HepG2 (cell line): Measurements from ENCODE around the gene KIF22. TPM values are rescaled to one million over a fixed set of nuclear protein-coding genes. Genes with fewer than 3 reads are reported as not detected.

Experiments
- CEBPB ChIP-seq: IDR thresholded peaks from 2 replicates; pipeline ENCODE4 v1.6.1; 2011; ENCODE audit warnings: low read depth, low read length, improper control_type of control experiment, borderline replicate concordance
- GABPA ChIP-seq, 2 experiments: IDR thresholded peaks; 2 replicates each; pipeline ENCODE4 v1.6.1; 2011 to 2016; ENCODE audit warnings: low read depth in 2 of 2, low read length in 1 of 2, missing biosample characterization in 1 of 2, missing genetic modification characterization in 1 of 2
- IKZF4 ChIP-seq: sonication (generic); formaldehyde crosslinking; IDR thresholded peaks from 2 replicates; pipeline ENCODE4 v1.5.1; 2020; ENCODE audit warnings: borderline replicate concordance, mild to moderate bottlenecking, low read depth, missing genetic modification reagents; ENCODE audit errors: not compliant biosample characterization
- KAT2B ChIP-seq: fragments of 150-350 bp; IDR thresholded peaks from 2 replicates; pipeline ENCODE4 v1.6.1; 2014; ENCODE audit warnings: low read depth, low read length, borderline replicate concordance
- MAZ ChIP-seq, 2 experiments: sonication (generic) in 1 of 2; formaldehyde crosslinking in 1 of 2; IDR thresholded peaks; 2 replicates each; pipeline versions ENCODE4 v1.5.0 to v1.6.1; 2012 to 2020; ENCODE audit warnings: low read depth in 2 of 2, mild to moderate bottlenecking in 2 of 2, borderline replicate concordance in 1 of 2, improper control_type of control experiment in 1 of 2, low read length in 1 of 2, missing genetic modification reagents in 1 of 2, moderate library complexity in 1 of 2
- SRSF9 ChIP-seq: fragments of 200-400 bp; formaldehyde crosslinking; IDR thresholded peaks from 2 replicates; pipeline ENCODE4 v1.6.1; 2018; ENCODE audit warnings: borderline replicate concordance, mild to moderate bottlenecking, low read depth, low read length; ENCODE audit not compliant: insufficient read depth, poor library complexity, severe bottlenecking
- TGIF2 ChIP-seq: IDR thresholded peaks from 2 replicates; pipeline ENCODE4 v1.6.1; 2016; ENCODE audit warnings: control low read depth, missing compliant biosample characterization
- YY1 ChIP-seq: IDR thresholded peaks from 2 replicates; pipeline ENCODE4 v1.6.1; 2011; ENCODE audit warnings: low read length, low read depth, moderate library complexity, mild to moderate bottlenecking; ENCODE audit not compliant: insufficient read depth, insufficient replicate concordance
- ZNF180 ChIP-seq: sonication (generic); formaldehyde crosslinking; IDR thresholded peaks from 2 replicates; pipeline ENCODE4 v1.4.0; 2020; ENCODE audit warnings: low read depth, missing genetic modification reagents, borderline replicate concordance
- ZNF441 ChIP-seq: sonication (generic); formaldehyde crosslinking; IDR thresholded peaks from 2 replicates; pipeline ENCODE4 v1.7.0; 2021; ENCODE audit warnings: missing genetic modification reagents, borderline replicate concordance
- ZNF549 ChIP-seq: sonication (generic); formaldehyde crosslinking; IDR thresholded peaks from 2 replicates; pipeline ENCODE4 v1.5.0; 2020; ENCODE audit warnings: missing genetic modification reagents
- ZNF552 ChIP-seq: sonication (generic); formaldehyde crosslinking; IDR thresholded peaks from 2 replicates; pipeline ENCODE4 v1.9.0; 2022; ENCODE audit warnings: missing genetic modification reagents, mild to moderate bottlenecking, borderline replicate concordance
- ZNF737 ChIP-seq: sonication (generic); formaldehyde crosslinking; IDR thresholded peaks from 2 replicates; pipeline ENCODE4 v1.5.0; 2020; ENCODE audit warnings: missing genetic modification reagents, mild to moderate bottlenecking, borderline replicate concordance
- ZNF878 ChIP-seq: sonication (generic); formaldehyde crosslinking; IDR thresholded peaks from 2 replicates; pipeline ENCODE4 v1.8.1; 2023; ENCODE audit warnings: mild to moderate bottlenecking, missing genetic modification reagents, moderate library complexity
- polyA plus RNA-seq, 8 experiments: library from polyadenylated mRNA; depleted of rRNA in 3 of 8; stranded (reverse) in 7 of 8; unstranded in 1 of 8; fragments of >200 nt; fragmentation: Illumina TruSeq in 4 of 8; extraction: Trizol in 4 of 8; gene quantifications; 2 replicates each; pipeline versions ENCODE4 v1.2.1 to v1.2.3, GENCODE V29; 2011 to 2016; ENCODE audit warnings: low read depth in 4 of 8, missing spikeins in 1 of 8, mixed read lengths in 1 of 8; ENCODE audit not compliant: insufficient read depth in 1 of 8
- total RNA-seq, 5 experiments: library from RNA; depleted of rRNA; stranded (reverse); fragments of >200 nt; fragmentation: Illumina TruSeq; extraction: Trizol; gene quantifications; 2 replicates each; pipeline ENCODE4 v1.2.3, GENCODE V29; 2016; ENCODE audit warnings: low read depth in 1 of 5
- TF ChIP-seq, protein P1 (sequence below): sonication (generic); formaldehyde crosslinking; IDR thresholded peaks from 2 replicates; pipeline ENCODE4 v1.5.1; 2020; ENCODE audit warnings: mild to moderate bottlenecking, moderate library complexity, missing genetic modification reagents
- TF ChIP-seq, protein P2 (sequence below): sonication (generic); formaldehyde crosslinking; conservative IDR thresholded peaks from 2 replicates; pipeline ENCODE4 v1.8.0; 2022; ENCODE audit warnings: mild to moderate bottlenecking, moderate library complexity, missing genetic modification reagents
- TF ChIP-seq, protein P3 (sequence below): sonication (generic); formaldehyde crosslinking; IDR thresholded peaks from 2 replicates; pipeline ENCODE4 v1.4.0; 2020; ENCODE audit warnings: missing genetic modification reagents
- TF ChIP-seq, protein P4 (sequence below): sonication (generic); formaldehyde crosslinking; IDR thresholded peaks from 2 replicates; pipeline ENCODE4 v1.8.0; 2022; ENCODE audit warnings: mild to moderate bottlenecking, missing genetic modification reagents, moderate library complexity
- TF ChIP-seq, protein P5 (sequence below): sonication (generic); formaldehyde crosslinking; IDR thresholded peaks from 2 replicates; pipeline ENCODE4 v1.9.0; 2021; ENCODE audit warnings: missing genetic modification reagents, mild to moderate bottlenecking, borderline replicate concordance

Gene KIF22
- total and polyA plus RNA-seq, 2 of the 13 experiments (the other 11 are each of a cell fraction or from before 2014, with no cell fraction given), result 95.8 to 118 TPM

DNA sequence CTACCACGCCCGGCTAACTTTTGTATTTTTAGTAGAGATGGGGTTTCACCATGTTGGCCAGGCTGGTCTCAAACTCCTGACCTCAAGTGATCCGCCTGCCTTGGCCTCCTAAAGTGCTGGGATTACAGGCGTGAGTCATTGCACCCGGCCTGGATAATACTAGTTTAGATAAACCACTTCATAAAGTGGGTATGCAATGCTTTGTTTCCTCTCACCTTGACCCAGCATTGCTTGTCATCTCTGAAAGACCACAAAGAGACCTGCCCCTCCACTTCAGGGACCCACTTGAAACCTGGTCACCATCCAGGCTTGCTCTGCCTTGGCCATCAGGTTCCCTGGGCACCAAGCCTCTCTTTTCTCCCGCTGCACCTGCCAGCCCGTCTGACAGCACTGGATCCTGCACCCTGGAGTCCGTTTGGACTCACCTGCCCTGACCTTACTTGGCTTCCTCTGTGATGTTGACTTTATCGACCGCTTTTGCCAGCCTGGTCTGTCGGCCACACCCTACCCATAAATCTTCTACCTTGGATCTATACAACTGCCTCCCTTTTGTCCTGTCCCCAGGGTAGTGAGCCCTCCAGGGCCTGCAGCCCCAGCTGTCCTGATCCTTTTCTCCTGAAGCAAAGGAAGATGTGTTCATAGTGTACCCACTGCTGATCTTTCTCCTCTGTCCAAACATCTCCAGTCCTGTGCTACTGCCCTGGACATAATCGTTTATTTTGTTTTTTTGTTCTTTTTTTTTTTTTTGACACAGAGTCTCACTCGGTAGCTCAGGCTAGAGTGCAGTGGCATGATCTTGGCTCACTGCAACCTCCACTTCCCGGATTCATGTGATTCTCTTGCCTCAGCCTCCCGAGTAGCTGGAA is 25.2 kb upstream of the KIF22 start (continued):
- TF ChIP-seq, protein P1, sequence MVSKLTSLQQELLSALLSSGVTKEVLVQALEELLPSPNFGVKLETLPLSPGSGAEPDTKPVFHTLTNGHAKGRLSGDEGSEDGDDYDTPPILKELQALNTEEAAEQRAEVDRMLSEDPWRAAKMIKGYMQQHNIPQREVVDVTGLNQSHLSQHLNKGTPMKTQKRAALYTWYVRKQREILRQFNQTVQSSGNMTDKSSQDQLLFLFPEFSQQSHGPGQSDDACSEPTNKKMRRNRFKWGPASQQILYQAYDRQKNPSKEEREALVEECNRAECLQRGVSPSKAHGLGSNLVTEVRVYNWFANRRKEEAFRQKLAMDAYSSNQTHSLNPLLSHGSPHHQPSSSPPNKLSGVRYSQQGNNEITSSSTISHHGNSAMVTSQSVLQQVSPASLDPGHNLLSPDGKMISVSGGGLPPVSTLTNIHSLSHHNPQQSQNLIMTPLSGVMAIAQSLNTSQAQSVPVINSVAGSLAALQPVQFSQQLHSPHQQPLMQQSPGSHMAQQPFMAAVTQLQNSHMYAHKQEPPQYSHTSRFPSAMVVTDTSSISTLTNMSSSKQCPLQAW (CRISPR knock-in tag), result peak; percentile 91
- TF ChIP-seq CEBPB (no peak), GABPA (IDR thresholded peaks at IDR 0.05; ENCODE audit: low read depth, low read length) (no peak), GABPA (CRISPR knock-in tag; IDR thresholded peaks at IDR 0.05; ENCODE audit: low read depth) (peak; percentile 58), TGIF2 (peak; percentile 33; the same call in 1 of the 2 replicates), ZNF180 (CRISPR knock-in tag) (no peak), SRSF9 (no peak), ZNF552 (CRISPR knock-in tag) (peak; percentile 91; the same call in 1 of the 2 replicates), ZNF549 (CRISPR knock-in tag) (no peak), ZNF878 (CRISPR knock-in tag) (peak; percentile 85; the same call in 1 of the 2 replicates), ZNF737 (CRISPR knock-in tag) (no peak), YY1 (no peak), ZNF441 (peak; percentile 95), KAT2B (peak; percentile 95), MAZ (IDR thresholded peaks at IDR 0.05; ENCODE audit: borderline replicate concordance, low read depth, low read length) (no peak), MAZ (CRISPR knock-in tag; IDR thresholded peaks at IDR 0.05; ENCODE audit: low read depth) (peak; percentile 60; the same call in 1 of the 2 replicates), IKZF4 (peak; percentile 68)
- TF ChIP-seq, protein P2, sequence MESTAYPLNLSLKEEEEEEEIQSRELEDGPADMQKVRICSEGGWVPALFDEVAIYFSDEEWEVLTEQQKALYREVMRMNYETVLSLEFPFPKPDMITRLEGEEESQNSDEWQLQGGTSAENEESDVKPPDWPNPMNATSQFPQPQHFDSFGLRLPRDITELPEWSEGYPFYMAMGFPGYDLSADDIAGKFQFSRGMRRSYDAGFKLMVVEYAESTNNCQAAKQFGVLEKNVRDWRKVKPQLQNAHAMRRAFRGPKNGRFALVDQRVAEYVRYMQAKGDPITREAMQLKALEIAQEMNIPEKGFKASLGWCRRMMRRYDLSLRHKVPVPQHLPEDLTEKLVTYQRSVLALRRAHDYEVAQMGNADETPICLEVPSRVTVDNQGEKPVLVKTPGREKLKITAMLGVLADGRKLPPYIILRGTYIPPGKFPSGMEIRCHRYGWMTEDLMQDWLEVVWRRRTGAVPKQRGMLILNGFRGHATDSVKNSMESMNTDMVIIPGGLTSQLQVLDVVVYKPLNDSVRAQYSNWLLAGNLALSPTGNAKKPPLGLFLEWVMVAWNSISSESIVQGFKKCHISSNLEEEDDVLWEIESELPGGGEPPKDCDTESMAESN, result peak; percentile 96
- TF ChIP-seq, protein P3, sequence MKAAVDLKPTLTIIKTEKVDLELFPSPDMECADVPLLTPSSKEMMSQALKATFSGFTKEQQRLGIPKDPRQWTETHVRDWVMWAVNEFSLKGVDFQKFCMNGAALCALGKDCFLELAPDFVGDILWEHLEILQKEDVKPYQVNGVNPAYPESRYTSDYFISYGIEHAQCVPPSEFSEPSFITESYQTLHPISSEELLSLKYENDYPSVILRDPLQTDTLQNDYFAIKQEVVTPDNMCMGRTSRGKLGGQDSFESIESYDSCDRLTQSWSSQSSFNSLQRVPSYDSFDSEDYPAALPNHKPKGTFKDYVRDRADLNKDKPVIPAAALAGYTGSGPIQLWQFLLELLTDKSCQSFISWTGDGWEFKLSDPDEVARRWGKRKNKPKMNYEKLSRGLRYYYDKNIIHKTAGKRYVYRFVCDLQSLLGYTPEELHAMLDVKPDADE (CRISPR knock-in tag), result no peak
- TF ChIP-seq, protein P4, sequence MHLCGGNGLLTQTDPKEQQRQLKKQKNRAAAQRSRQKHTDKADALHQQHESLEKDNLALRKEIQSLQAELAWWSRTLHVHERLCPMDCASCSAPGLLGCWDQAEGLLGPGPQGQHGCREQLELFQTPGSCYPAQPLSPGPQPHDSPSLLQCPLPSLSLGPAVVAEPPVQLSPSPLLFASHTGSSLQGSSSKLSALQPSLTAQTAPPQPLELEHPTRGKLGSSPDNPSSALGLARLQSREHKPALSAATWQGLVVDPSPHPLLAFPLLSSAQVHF (CRISPR knock-in tag), result no peak
- TF ChIP-seq, protein P5, sequence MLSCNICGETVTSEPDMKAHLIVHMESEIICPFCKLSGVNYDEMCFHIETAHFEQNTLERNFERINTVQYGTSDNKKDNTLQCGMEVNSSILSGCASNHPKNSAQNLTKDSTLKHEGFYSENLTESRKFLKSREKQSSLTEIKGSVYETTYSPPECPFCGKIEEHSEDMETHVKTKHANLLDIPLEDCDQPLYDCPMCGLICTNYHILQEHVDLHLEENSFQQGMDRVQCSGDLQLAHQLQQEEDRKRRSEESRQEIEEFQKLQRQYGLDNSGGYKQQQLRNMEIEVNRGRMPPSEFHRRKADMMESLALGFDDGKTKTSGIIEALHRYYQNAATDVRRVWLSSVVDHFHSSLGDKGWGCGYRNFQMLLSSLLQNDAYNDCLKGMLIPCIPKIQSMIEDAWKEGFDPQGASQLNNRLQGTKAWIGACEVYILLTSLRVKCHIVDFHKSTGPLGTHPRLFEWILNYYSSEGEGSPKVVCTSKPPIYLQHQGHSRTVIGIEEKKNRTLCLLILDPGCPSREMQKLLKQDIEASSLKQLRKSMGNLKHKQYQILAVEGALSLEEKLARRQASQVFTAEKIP (CRISPR knock-in tag), result no peak; the same call in 1 of the 2 replicates
